ENCODE measurements around the gene C9orf50. TPM values are rescaled to one million over a fixed set of nuclear protein-coding genes. Genes with fewer than 3 reads are reported as not detected.

Gene C9orf50
- total RNA-seq, 3 donors from 2014 or later, result not detected

DNA sequence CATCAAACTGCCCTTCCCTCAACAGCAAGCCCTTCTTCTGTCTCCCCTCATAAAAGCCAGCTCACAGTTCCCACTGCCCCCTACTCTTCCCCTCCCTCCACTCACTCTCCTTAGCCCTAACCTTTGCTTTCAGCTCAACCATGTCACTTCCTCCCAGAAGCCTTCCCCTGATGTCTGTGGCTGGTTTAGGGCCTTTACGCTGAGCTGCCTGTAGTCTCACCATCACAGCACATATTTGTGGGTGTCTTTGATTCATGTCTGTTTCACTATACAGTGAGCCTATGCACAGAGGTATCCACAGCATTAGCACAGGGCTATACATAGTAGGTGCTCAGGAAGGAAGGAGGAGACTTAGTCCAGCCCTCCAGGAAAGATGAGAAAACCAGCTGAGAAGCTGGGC is 34.7 kb downstream of the C9orf50 start:
- Histone ChIP-seq H3K36me3 (ENCODE audit: low read depth) (no peaks in the 10 kb centered on the region), H3K4me1 (ENCODE audit: low read depth) (peaks cover 3% of the 10 kb centered on the region), H3K4me3 (no peak overlapping the region), H3K9me3 (no peaks in the 10 kb centered on the region)
- DNase-seq (no peak), ATAC-seq (no peak)
- TF ChIP-seq, protein P1, sequence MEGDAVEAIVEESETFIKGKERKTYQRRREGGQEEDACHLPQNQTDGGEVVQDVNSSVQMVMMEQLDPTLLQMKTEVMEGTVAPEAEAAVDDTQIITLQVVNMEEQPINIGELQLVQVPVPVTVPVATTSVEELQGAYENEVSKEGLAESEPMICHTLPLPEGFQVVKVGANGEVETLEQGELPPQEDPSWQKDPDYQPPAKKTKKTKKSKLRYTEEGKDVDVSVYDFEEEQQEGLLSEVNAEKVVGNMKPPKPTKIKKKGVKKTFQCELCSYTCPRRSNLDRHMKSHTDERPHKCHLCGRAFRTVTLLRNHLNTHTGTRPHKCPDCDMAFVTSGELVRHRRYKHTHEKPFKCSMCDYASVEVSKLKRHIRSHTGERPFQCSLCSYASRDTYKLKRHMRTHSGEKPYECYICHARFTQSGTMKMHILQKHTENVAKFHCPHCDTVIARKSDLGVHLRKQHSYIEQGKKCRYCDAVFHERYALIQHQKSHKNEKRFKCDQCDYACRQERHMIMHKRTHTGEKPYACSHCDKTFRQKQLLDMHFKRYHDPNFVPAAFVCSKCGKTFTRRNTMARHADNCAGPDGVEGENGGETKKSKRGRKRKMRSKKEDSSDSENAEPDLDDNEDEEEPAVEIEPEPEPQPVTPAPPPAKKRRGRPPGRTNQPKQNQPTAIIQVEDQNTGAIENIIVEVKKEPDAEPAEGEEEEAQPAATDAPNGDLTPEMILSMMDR (IDR thresholded peaks at IDR 0.05), result no peak
- intact Hi-C loops (cut with DNase I, micrococcal nuclease), result no loop called here

DNA sequence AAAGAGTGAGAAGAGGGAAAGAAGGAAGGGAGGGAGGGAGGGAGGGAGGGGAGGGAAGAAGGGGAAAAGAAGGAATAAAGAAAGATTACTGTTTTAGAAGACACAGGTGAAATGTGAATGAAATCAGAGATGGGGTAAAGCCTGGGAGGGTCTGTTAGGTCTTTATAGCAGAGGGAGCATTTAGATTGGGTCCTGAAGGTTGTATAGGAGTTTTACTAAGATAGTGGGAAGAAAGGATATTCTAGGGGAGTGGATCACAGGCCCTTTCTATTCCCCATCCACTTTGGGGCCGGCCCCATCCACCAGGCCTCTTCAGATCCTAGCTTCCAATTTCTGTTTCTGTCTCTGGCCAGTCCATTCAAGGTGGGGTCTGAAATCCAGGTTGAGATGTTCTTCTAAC is 35.5 kb downstream of the C9orf50 start:
- Histone ChIP-seq H3K36me3 (ENCODE audit: low read depth) (no peaks in the 10 kb centered on the region), H3K9me3 (no peaks in the 10 kb centered on the region), H3K4me1 (ENCODE audit: low read depth) (peaks cover 3% of the 10 kb centered on the region), H3K4me3 (no peak overlapping the region)
- DNase-seq, result no peak
- intact Hi-C loops (cut with DNase I, micrococcal nuclease), result no loop called here
- no peak for ATAC-seq
- TF ChIP-seq, protein P1 (IDR thresholded peaks at IDR 0.05), result no peak

DNA sequence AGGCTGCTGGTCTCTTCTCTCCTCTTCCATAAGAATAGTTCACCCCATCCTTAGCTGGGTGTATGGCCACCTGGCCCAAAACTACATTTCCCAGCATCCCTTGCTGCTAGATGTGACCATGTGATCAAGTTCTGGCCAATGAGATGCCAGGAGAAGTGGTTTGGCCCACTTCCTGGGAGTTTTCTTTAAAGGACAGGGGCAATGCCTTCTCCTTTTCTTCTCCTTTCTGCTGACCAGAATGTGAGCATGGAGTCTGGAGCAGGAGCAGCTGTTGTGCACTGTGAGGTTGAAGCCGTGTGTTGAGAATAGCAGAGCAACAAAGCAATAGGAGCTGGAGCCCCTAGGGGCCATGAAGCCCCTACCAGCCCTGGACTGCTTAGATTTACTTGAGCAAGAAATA is 36.8 kb downstream of the C9orf50 start:
- intact Hi-C loops (cut with DNase I, micrococcal nuclease), result no loop called here

DNA sequence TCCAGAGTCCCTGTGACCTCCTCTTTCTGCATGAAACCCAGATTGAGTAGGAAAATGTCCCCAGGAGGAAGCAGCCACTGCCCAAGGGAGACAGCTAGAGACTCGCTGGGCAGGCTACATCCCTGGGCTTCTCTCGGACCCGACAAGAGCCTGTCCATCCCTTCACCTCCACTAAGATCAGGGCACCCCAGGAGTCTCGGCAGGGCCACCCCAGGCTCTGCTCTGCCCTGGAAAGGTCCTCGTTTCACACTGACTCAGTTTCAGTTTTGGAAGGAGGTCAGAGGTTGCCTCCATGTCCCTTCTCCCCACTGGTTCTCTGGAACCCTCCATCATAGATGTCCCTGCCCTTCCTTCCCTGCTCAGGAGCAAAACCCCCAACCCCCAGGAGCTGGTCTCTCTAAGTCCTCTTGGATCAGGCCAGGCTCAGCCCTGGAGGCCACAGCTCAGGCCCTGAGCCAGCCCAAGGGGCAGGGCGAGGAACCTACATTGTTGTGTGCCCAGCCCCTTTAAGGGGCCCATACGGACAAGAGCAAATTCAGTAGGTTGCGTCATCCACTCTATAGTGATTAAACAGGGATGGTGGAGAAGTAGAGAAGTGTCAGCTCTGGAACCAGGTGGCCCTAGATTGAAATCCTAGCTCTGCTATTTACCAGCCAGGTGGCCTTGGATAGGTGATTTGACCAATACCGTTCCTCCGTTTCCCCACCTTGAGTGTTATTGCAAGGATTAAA is 37.4 kb downstream of the C9orf50 start:
- DNase-seq (no peak), ATAC-seq (no peak)
- H3K4me3 ChIP-seq, result no peak overlapping the region
- H3K4me1 ChIP-seq (ENCODE audit: low read depth), result peaks cover 3% of the 10 kb centered on the region
- intact Hi-C loops (cut with DNase I, micrococcal nuclease), result no loop called here
- no peaks in the 10 kb centered on the region for H3K36me3 ChIP-seq (ENCODE audit: low read depth)
- H3K9me3 ChIP-seq, result no peaks in the 10 kb centered on the region
- TF ChIP-seq, protein P1 (IDR thresholded peaks at IDR 0.05), result no peak

More for the DNA sequence above, 36.8 kb downstream of the C9orf50 start:
- Histone ChIP-seq H3K4me1 (ENCODE audit: low read depth) (peaks cover 3% of the 10 kb centered on the region), H3K4me3 (no peak overlapping the region), H3K36me3 (ENCODE audit: low read depth) (no peaks in the 10 kb centered on the region), H3K9me3 (no peaks in the 10 kb centered on the region)
- ATAC-seq (peak; percentile 82), DNase-seq (peak in 2 of 3 donors; percentile 54 to 86)
- TF ChIP-seq, protein P1 (IDR thresholded peaks at IDR 0.05), result no peak

DNA sequence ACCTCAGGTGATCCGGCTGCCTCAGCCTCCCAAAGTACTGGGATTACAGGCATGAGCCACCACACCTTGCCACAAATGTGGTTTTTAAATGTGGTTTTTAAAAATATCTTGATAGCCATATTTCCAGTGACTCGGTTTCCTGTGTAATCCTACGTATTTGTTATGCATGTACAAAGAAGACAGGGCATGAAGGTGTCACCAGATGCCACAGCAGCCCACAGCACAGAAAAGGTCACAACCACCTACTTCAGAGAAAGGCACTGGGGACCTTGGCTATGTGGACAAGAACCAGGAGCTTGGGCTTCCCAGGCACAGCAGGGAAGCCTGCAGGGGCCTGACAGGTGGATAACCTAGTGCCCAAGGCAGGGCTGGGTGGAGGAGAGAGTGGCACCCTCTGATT is 38.0 kb downstream of the C9orf50 start:
- intact Hi-C loops (cut with DNase I, micrococcal nuclease), result no loop called here
- TF ChIP-seq, protein P1 (IDR thresholded peaks at IDR 0.05), result no peak
- Histone ChIP-seq H3K4me1 (ENCODE audit: low read depth) (peaks cover 3% of the 10 kb centered on the region), H3K9me3 (no peaks in the 10 kb centered on the region), H3K36me3 (ENCODE audit: low read depth) (no peaks in the 10 kb centered on the region), H3K4me3 (no peak overlapping the region)
- ATAC-seq, result no peak
- DNase-seq, result no peak

Data from mucosa of descending colon (tissue), 3 donors.